ENCODE results near the gene CCDC171. TPM values are rescaled to one million over a fixed set of nuclear protein-coding genes. Genes with fewer than 3 reads are reported as not detected.

CCDC171 gene
- total RNA-seq, 2 experiments from 2014 or later = 10.4 to 18.2 TPM

DNA sequence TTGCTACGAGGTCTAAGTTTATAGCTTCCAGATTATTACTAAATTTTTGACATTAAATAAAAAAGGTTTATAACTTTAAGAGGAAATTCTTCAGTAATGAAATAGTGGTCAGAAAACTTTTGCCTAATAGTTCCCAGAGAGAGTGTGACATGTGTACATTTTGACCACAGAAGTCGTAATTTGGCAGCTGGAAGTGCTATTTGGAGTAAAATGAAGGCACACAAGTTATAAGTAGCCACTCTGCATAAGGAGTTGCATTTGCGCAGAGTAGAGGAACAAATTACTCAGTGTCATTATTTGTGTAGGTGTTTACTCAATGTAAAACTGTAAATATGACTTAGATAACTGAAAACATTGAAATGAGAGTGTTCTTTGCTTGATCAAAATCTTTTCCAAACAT lies 408.4 kb downstream of the CCDC171 start:
- Histone ChIP-seq H2AFZ (ENCODE audit: low read length) (no peak overlapping the region), H3K9me2 (ENCODE audit: insufficient read depth, low read length) (no peaks in the 10 kb centered on the region), H3K27ac (ENCODE audit: low read depth, low read length, poor library complexity, severe bottlenecking) (no peak overlapping the region), H3K4me2 (ENCODE audit: low read length) (no peak overlapping the region), H3K9me3 (ENCODE audit: low read length) (no peaks in the 10 kb centered on the region), H3K79me2 (ENCODE audit: insufficient read depth, low read depth, low read length) (no peaks in the 10 kb centered on the region), H4K20me1 (ENCODE audit: insufficient read depth, low read length) (no peaks in the 10 kb centered on the region), H3K4me1 (ENCODE audit: insufficient read depth, low read length, poor library complexity, severe bottlenecking) (no peaks in the 10 kb centered on the region), H3K4me3 (ENCODE audit: low read depth, low read length, poor library complexity, severe bottlenecking) (no peak overlapping the region), H3K36me3 (ENCODE audit: insufficient read depth, low read length) (no peaks in the 10 kb centered on the region)
- ChIA-PET POLR2A (interaction anchor here (0.5 kb wide), 1 partner anchor 1073 kb away, joined by 4 read pairs; no protein-coding TSS in a partner anchor), CTCF (ENCODE audit: unreplicated experiment) (no interaction called here)
- no peak for DNase-seq (ENCODE audit: low spot score)
- intact Hi-C loops (cut with micrococcal nuclease; ENCODE audit: unreplicated experiment) = no loop called here
- TF ChIP-seq EZH2phosphoT487 (IDR thresholded peaks at IDR 0.05; ENCODE audit: borderline replicate concordance, low read depth, low read length) = no peak
- TF ChIP-seq, protein P1, sequence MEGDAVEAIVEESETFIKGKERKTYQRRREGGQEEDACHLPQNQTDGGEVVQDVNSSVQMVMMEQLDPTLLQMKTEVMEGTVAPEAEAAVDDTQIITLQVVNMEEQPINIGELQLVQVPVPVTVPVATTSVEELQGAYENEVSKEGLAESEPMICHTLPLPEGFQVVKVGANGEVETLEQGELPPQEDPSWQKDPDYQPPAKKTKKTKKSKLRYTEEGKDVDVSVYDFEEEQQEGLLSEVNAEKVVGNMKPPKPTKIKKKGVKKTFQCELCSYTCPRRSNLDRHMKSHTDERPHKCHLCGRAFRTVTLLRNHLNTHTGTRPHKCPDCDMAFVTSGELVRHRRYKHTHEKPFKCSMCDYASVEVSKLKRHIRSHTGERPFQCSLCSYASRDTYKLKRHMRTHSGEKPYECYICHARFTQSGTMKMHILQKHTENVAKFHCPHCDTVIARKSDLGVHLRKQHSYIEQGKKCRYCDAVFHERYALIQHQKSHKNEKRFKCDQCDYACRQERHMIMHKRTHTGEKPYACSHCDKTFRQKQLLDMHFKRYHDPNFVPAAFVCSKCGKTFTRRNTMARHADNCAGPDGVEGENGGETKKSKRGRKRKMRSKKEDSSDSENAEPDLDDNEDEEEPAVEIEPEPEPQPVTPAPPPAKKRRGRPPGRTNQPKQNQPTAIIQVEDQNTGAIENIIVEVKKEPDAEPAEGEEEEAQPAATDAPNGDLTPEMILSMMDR (conservative IDR thresholded peaks at IDR 0.05; ENCODE audit: low read length) = no peak
- no TSS peak for BruUV-seq (replicated peaks)

DNA sequence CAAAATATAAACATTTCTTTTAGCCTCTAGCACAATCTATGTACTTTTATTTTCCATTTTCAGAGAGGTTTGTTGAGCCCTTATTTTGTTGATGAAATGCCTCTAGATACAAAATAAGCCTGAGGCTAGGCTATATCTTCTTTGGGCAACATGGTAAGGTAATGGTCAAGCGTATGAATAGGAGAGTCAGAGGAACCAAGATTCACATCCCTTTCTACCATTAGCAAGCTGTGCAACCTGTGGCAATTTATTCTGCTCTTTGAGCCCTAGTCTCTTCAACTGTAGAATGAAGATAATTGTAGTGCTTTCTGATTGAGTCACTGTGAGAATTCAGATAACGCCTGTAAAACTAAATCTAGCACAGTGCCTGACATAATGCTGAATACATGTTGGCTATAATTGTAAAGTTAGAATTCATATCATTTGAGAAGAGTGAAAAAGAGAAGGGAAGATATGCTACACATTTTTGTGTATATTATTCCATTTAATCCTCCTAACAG lies 412.5 kb downstream of the CCDC171 start:
- Histone ChIP-seq H3K4me1 (ENCODE audit: insufficient read depth, low read length, poor library complexity, severe bottlenecking) (no peaks in the 10 kb centered on the region), H3K36me3 (ENCODE audit: insufficient read depth, low read length) (no peaks in the 10 kb centered on the region), H3K4me2 (ENCODE audit: low read length) (no peak overlapping the region), H4K20me1 (ENCODE audit: insufficient read depth, low read length) (no peaks in the 10 kb centered on the region), H3K4me3 (ENCODE audit: low read depth, low read length, poor library complexity, severe bottlenecking) (no peak overlapping the region), H2AFZ (ENCODE audit: low read length) (no peak overlapping the region), H3K9me3 (ENCODE audit: low read length) (no peaks in the 10 kb centered on the region), H3K27ac (ENCODE audit: low read depth, low read length, poor library complexity, severe bottlenecking) (no peak overlapping the region), H3K79me2 (ENCODE audit: insufficient read depth, low read depth, low read length) (no peaks in the 10 kb centered on the region), H3K9me2 (ENCODE audit: insufficient read depth, low read length) (no peaks in the 10 kb centered on the region)
- CTCF ChIA-PET (ENCODE audit: unreplicated experiment) = no interaction called here
- intact Hi-C loops (cut with micrococcal nuclease; ENCODE audit: unreplicated experiment) = no loop called here
- POLR2A ChIA-PET = no interaction called here
- no peak for DNase-seq (ENCODE audit: low spot score)
- TF ChIP-seq, protein P1 (conservative IDR thresholded peaks at IDR 0.05; ENCODE audit: low read length) = no peak
- TF ChIP-seq EZH2phosphoT487 (IDR thresholded peaks at IDR 0.05; ENCODE audit: borderline replicate concordance, low read depth, low read length) = no peak
- no TSS peak for BruUV-seq (replicated peaks)

DNA sequence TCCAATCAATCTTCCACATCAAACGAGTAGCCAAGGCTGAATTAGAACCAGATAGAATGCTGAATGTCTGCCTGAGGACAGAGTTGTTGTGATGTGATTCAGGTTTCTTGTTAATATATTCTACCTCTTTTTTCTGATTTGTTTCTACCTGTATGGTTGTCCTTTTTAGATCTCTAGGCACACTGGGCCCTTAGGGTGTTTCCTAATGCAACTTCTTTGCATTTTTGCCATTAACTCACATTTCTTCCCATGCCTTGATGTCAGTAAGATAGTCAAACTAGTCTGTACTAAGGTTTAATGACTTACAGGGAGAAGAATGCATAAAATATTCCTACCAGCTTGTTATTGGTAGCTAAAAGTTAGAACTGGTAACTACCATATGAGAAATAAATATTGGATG lies 413.6 kb downstream of the CCDC171 start:
- POLR2A ChIA-PET = interaction anchor here (0.5 kb wide), 1 partner anchor 12 kb away, joined by 5 read pairs; no protein-coding TSS in a partner anchor
- BruUV-seq (replicated peaks) = no TSS peak
- intact Hi-C loops (cut with micrococcal nuclease; ENCODE audit: unreplicated experiment) = no loop called here

More for the DNA sequence above, 413.6 kb downstream of the CCDC171 start:
- H3K9me3 ChIP-seq (ENCODE audit: low read length) = no peaks in the 10 kb centered on the region
- H3K36me3 ChIP-seq (ENCODE audit: insufficient read depth, low read length) = no peaks in the 10 kb centered on the region
- TF ChIP-seq EZH2phosphoT487 (IDR thresholded peaks at IDR 0.05; ENCODE audit: borderline replicate concordance, low read depth, low read length) = no peak
- TF ChIP-seq, protein P1 (conservative IDR thresholded peaks at IDR 0.05; ENCODE audit: low read length) = no peak
- CTCF ChIA-PET (ENCODE audit: unreplicated experiment) = no interaction called here
- no peaks in the 10 kb centered on the region for H4K20me1 ChIP-seq (ENCODE audit: insufficient read depth, low read length)
- no peak overlapping the region for H3K27ac ChIP-seq (ENCODE audit: low read depth, low read length, poor library complexity, severe bottlenecking)
- no peak for DNase-seq (ENCODE audit: low spot score)
- no peaks in the 10 kb centered on the region for H3K4me1 ChIP-seq (ENCODE audit: insufficient read depth, low read length, poor library complexity, severe bottlenecking)
- no peaks in the 10 kb centered on the region for H3K9me2 ChIP-seq (ENCODE audit: insufficient read depth, low read length)
- H3K79me2 ChIP-seq (ENCODE audit: insufficient read depth, low read depth, low read length) = no peaks in the 10 kb centered on the region
- no peak overlapping the region for H2AFZ ChIP-seq (ENCODE audit: low read length)
- H3K4me3 ChIP-seq (ENCODE audit: low read depth, low read length, poor library complexity, severe bottlenecking) = no peak overlapping the region
- H3K4me2 ChIP-seq (ENCODE audit: low read length) = no peak overlapping the region
